HepG2 (cell line): ENCODE measurements around the gene LRRC27.

Experiments used
- CREB1 ChIP-seq, 2 experiments: fragments of 450-650 bp in 1 of 2; IDR thresholded peaks; 2 replicates each; pipeline ENCODE4 v1.6.1; 2016 to 2017; ENCODE audit warnings: control low read depth in 1 of 2, mild to moderate bottlenecking in 1 of 2, missing compliant biosample characterization in 1 of 2, missing genetic modification characterization in 1 of 2
- ISX ChIP-seq: sonication (generic); formaldehyde crosslinking; conservative IDR thresholded peaks from 2 replicates; pipeline ENCODE4 v1.5.0; 2020; ENCODE audit warnings: missing genetic modification reagents
- JUN ChIP-seq: sonication (generic); formaldehyde crosslinking; IDR thresholded peaks from 2 replicates; pipeline ENCODE4 v1.4.0; 2020; ENCODE audit warnings: mild to moderate bottlenecking, missing genetic modification reagents

DNA sequence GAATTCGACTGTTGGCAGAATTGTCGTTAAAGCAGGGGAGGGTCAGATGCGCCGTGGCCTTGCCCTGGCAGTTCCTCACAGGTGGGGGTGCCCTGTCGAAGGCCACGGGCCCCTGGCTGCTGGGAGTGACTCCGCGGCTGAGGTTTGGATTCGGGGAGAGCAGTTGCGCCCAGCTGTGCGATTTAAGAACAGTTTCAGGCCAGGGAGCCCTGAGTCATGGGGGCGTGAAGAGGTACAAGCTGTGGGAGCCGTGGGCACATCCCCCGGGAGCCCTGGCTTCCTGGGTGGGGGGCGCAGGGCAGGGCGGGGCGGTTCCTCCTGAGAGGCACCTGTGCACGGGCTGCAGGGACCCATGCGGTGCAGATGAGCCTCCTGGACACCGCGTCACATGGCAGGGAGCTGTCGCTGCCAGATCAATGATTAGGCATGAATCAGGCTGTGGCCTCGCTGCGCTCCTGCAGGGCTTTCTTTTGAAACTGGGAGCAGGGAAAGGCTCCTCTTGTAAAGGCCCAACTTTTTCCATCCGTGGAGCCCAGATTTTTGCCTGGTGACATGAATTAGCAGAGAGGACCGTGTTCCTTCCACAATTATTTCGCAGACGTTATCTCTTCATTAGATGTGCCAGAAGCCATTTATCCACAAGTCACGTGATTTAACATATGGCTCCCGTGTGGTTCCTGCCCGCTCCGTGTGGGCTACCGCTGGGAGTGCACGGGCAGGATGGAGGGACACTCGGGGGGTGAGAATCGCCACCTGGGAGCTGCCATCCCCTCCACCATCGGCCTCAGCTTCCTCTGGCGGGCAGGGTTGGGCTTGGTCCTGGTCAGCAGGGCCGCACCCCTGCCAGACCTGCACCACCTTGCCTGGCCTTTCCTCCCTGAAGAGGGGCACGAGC is 65.9 kb downstream of the LRRC27 start:
- TF ChIP-seq ISX (no peak), CREB1 (IDR thresholded peaks at IDR 0.05) (no peak), CREB1 (CRISPR knock-in tag; IDR thresholded peaks at IDR 0.05) (no peak), JUN (CRISPR knock-in tag) (no peak)
